DOHH2 (cell line): ENCODE results near the gene FZD4.

Experiments used
- CTCF ChIP-seq: fragments of 200-600 bp; sonication (generic); IDR thresholded peaks from one replicate; pipeline ENCODE4 v1.5.1; 2014; ENCODE audit warnings: antibody characterized with exemption, mild to moderate bottlenecking, low read depth, low read length; ENCODE audit not compliant: poor library complexity, severe bottlenecking
- EZH2phosphoT487 ChIP-seq: fragments of 200-600 bp; sonication (generic); IDR thresholded peaks from 2 replicates; pipeline ENCODE4 v1.6.1; 2017; ENCODE audit warnings: borderline replicate concordance, mild to moderate bottlenecking, antibody characterized with exemption, low read length, moderate library complexity, mixed read lengths

- TF ChIP-seq CTCF (no peak), EZH2phosphoT487 (no peak)
Measured at GRCh38 chr11:86988351-86988881, 33.2 kb upstream of the FZD4 start.
